HG03575 (cell line): ENCODE measurements around the gene CDY2A.
"Not testable (repeated sequence)": the region's sequence is repeated elsewhere in the genome, so short reads cannot be mapped to it uniquely, and the experiment has no call there.

Source experiments
- ATAC-seq: cut with Tn5 transposase; IDR thresholded peaks from one replicate; pipeline ENCODE4 v1.9.1; 2021; ENCODE audit not compliant: unreplicated experiment, insufficient number of reproducible peaks, low FRiP score; ENCODE audit errors: extremely low read depth

Gene CDY2A, protein sequence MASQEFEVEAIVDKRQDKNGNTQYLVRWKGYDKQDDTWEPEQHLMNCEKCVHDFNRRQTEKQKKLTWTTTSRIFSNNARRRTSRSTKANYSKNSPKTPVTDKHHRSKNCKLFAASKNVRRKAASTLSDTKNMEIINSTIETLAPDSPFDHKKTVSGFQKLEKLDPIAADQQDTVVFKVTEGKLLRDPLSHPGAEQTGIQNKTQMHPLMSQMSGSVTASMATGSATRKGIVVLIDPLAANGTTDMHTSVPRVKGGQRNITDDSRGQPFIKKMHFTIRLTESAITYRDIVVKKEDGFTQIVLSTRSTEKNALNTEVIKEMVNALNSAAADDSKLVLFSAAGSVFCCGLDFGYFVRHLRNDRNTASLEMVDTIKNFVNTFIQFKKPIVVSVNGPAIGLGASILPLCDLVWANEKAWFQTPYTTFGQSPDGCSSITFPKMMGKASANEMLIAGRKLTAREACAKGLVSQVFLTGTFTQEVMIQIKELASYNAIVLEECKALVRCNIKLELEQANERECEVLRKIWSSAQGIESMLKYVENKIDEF

DNA sequence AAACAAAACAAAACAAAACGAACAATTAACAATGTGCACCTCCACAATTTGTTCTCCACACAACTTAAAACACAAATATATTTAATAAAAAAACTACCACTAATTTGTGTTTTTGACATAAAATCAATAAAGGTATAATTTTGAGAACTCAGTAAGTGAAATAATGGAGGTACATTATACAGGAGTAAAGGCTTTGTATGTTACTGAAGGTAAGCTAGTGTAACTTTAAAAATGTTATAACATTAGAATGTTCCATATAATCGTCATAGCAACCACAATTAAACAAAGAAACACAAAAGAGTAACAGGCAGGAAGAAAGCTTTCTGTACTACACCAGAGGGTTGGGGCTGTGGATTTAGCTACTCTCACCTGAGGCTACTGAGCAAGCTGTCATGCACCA, at the start of gene CDY2A:
Gene CDY2A (plus strand): TSS at position 301 of the 400 bp plus-strand sequence. CDS start 328 bp downstream, outside the sequence.
- ATAC-seq = not testable (repeated sequence)

DNA sequence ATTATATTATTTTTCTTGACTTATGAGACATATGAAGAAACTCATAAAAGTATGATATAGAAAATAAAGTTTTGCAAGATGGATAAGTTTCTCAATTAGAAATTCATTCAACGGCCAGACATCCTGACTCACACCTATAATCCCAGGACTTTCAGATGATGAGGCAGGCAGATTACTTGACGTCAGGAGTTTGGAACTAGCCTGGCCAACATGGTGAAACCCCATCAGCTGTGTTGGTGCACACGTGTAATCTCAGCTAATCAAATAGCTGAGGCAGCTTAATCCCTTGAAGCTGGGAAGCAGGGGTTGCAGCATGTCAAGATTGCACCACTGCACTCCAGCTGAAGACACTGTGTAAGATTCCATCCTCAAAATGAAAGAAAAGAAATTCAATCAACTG, 28.0 kb upstream of the CDY2A start:
- ATAC-seq = not testable (repeated sequence)

DNA sequence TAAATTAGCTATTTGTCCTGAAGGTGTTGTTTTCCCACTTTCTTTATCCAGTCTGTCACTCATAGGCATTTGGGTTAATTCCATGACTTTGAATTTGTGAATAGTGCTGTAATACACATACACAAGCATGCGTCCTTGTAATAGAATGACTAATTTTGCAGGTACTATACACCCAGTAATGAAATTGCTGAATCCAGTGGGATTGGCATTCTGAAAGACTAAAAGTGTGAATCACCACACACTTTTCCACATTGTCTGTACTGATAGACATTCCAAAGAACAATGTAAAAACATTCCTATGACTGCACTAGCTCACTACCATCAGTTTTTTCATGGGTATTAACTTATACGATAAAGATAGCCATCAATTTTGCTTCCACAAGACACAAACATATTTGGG, 27.3 kb upstream of the CDY2A start:
- not testable (repeated sequence) for ATAC-seq

DNA sequence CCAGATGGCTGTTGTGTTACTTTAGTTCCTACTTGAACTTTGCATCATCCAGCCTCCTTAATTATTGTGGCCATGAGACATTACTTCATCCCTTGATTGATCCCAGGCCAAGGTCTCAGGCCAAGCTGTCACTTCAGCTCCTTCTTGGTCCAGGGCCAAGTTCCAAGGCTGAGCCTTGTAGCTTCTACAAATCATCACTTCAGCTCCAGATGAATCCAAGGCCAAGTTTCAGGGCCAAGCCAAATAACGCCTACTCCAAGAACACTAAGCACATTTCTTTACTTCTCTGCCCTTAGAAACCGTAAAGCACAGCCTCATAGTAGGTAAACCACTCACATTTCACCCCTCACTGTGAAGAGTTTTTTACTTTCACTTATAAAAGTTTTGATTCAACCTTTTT, 1.7 kb upstream of the CDY2A start:
- ATAC-seq = not testable (repeated sequence)

DNA sequence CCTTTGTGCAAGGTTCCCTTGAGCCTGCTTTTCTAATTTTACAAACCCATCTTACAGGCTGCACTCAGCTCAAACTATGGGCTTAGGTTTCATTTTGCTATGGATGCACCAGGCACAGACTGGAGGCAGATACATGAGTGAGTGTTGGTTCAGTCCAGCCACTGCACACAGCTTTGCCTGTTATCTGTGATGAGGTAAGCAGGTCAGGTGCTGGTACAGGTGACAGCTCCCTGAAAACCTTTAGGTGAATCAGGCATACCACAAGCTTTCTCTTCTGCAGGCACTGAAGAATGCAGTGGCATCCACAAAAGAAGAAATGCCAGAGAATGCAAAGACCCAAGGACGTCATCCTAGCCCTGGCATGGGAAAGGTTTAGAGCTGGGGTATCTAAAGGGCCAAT, 3.3 kb downstream of the CDY2A start:
- ATAC-seq = not testable (repeated sequence)

DNA sequence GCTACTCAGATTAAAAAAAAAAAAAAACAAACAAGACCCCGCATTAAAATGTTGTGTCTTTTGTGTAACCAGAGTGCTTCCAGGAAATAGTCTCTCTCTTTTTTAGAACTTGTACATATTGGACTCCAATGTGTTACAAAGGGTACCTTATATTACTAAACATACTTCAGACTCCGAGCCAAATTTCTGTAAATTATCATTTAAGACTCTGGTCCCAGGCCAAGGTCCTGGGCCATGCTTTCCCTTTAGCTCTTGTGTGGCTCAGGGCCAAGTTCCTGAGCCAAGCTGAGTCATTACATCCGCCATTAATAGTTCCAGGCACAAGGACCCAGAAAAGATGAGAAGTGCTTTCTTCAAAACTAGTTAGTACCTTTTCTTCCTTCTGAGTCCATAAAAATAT, 4.6 kb downstream of the CDY2A start:
- not testable (repeated sequence) for ATAC-seq

DNA sequence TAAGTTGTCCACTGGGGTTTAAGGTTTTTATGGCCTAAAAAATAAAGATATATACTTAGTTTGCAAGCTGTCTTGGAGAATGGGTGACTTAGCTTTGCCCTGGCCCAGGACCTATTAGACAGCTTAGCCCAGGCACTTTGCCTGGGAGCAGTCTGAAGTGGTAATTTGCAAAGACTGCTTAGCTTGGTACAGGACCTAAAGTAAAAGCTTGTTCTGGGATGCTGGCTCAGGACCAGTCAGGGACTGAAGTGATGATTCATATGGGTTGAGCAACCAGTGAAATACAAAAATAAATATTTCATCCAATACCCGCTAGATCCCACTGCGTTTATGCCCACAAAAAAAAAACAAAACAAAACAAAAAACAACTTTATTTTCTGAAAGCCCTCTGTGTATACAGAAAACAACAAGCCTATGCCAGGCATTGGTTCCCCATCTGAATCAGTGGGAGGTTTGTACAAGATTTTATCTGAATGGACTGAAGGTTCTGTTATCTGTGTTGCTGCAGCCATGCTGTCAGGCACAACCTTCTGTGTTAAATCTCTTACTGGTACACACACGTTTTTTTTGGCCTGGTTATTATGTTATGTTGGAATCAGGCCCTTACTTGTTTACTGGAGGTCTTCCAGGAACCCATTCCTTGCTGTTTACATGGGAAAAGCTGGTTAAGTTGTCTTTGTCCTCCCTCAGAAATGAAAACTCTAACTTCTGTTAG, 8.7 kb downstream of the CDY2A start:
- not testable (repeated sequence) for ATAC-seq

DNA sequence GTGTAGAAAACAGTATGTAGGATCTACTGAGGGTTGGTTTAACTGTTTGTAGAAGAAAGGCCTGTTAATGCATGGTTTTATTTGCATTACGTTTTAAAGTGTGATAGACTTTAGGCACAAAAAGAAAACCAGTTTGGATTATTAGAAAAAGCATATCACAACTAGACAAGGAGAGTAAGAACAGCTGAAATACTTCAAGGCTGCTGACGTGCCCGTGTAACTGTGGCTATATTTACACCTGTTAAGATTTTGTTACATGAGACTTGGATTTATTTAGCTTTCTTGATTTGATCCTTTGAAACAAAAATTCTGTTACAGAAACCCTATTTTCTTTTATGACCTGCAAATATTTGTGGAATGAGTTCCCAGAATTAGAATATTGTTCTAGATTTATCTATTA, 9.3 kb downstream of the CDY2A start:
- ATAC-seq = not testable (repeated sequence)

DNA sequence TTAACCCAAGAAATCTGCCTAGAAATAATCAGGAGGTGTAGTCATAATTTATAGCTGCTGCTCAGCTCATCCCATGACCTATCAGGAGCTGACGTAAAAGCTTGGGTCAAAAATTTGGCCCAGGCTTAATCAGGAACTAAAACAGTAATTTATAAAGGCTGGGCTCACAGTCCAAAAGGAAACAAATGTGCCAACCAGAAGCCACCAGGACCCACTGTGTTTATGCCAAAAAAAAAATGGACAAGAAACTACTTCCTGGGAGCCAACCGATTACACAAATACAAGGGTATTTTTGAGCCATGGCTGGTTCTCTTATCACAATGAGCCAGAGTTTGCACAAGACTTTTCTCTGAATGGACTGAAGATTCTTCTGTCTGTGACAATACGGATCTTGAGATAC, 19.4 kb downstream of the CDY2A start:
- ATAC-seq = not testable (repeated sequence)

DNA sequence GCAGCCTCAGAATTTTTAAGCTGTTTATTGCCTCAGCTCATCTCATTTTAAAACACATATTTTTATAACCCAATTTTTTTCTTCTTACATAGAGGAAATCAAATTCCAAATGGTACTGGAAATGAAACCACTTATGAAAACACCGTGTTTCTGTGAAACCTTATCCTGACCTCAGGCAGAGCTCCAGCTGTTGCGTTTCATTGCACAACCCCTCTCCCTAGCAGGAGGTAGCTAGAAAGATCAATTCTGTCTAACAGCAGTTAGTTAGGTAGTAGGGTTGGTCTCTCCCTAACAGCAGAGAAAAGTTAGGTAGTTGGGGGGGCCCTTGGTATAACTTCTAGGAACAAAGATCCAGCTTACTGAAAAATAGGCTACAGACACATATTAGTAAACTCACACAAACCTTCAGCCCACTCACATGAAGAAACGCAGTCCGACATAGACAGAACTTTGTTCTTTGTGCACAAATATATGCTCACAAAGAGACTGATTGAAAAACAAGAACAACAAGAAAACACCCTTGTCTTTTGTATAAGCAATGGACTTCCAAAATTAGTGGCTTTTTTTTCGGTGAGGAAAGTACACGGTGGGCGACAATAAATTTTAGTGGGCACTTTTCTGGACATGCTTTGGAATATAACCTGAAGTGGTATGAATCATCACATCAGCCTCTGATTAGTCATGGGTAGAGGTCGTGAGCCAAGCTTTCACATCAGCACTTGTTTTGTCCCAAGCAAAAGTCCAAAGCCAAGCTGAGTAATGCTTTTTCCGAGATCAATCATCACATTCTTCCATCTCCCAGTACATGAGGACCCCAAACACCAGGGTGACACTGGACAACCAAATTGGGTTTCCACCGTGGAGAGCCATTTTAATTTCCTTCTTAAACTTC, 22.8 kb downstream of the CDY2A start:
- not testable (repeated sequence) for ATAC-seq

DNA sequence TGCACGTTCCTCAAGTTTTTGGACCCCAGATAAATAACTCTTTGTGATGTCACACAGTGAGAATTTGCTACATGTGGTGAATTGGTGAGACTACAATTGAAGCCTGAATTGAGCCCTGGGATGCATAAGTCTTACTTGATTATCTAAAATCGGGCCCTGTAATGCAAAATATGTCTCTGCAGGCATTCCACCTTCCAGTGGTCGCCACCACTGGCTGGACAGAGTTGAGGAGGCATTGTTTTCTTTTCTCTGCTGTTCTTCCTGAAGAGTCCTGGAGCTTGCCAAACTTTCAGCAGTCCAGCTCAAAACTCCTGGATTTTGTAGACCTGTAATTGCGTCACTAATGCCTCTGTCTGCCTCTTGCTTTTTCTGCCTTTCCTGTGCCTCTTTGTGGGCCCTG, 23.5 kb downstream of the CDY2A start:
- ATAC-seq = not testable (repeated sequence)

DNA sequence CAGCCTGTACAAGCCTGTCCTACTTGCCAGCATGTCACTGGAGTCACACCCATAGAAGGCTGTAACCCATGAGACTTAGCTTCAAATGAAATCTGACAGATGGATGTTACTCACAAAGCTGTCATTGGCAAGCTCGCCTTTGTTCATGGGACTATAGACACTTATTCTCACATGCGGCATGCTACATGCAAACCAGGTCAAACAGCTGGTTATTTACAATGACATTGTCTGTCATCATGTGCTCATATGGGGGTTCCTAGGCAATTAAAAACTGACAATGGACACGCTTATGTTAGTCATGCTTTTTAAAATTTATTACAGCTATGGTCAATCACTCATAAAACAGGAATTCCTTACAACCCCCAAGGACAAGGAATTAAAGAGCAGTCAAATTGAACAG, 30.9 kb downstream of the CDY2A start:
- ATAC-seq = not testable (repeated sequence)

DNA sequence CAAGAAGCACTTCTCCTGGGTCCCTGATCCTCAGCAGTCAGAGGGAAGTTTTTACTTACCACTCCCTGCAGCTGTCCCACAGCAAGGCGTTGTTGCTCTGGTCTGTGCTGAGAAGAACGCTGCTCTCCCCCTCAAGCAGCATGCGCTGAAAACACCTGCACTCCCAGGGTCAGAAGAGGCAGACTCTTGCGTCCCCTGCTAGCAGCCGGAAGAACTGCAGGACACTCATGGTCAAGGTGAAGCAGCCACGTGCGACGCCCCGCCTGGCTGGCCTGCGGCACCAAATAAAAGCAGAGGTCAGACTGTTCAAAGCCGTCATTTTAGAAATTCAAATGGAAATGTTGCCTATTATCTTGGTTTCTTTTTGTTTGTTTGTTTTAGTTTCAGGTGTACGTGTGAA, 47.9 kb downstream of the CDY2A start:
- ATAC-seq = not testable (repeated sequence)
